Spinal cord (tissue), 10 donors: ENCODE results near the gene FIGNL2. TPM values are rescaled to one million over a fixed set of nuclear protein-coding genes. Genes with fewer than 3 reads are reported as not detected.

ENCODE experiments used
- DNase-seq, 6 donors: peaks; one replicate each; pipeline versions ENCODE4 v3.0.0 to v3.0.0-alpha.2; 2013 to 2015; ENCODE audit warnings: low spot score in 6 of 6, low read depth in 4 of 6
- H3K27ac ChIP-seq: one replicate; pipeline ENCODE4 v1.5.1; 2013; ENCODE audit warnings: low read depth, low read length, control low read depth
- H3K27me3 ChIP-seq: one replicate; pipeline ENCODE4 v1.6.1; 2013; ENCODE audit warnings: low read length; ENCODE audit not compliant: control insufficient read depth, insufficient read depth
- H3K36me3 ChIP-seq: one replicate; pipeline ENCODE4 v1.6.1; 2013; ENCODE audit warnings: low read length; ENCODE audit not compliant: control insufficient read depth, insufficient read depth
- H3K4me1 ChIP-seq: one replicate; pipeline ENCODE4 v1.6.1; 2013; ENCODE audit warnings: low read length; ENCODE audit not compliant: control insufficient read depth, insufficient read depth
- H3K4me3 ChIP-seq: one replicate; pipeline ENCODE4 v1.5.1; 2013; ENCODE audit warnings: low read depth, low read length, control low read depth
- H3K9me3 ChIP-seq: one replicate; pipeline ENCODE4 v1.6.1; 2013; ENCODE audit warnings: low read length; ENCODE audit not compliant: control insufficient read depth, insufficient read depth
- WGBS: methylation state at CpG from one replicate; pipeline ENCODE4 v1.1.5; 2013; ENCODE audit warnings: missing lambda C conversion rate; ENCODE audit not compliant: insufficient coverage; 5-methylcytosine and 5-hydroxymethylcytosine counted together
- polyA plus RNA-seq, 2 donors: library from polyadenylated mRNA; unstranded; fragments of 120-200 nt; gene quantifications; one replicate each; pipeline ENCODE4 v1.2.1, GENCODE V29; 2013; ENCODE audit not compliant: insufficient read length in 2 of 2
- total RNA-seq, 2 donors: library from RNA; depleted of rRNA in 1 of 2; stranded (reverse); fragments of 120-200 nt in 1 of 2; fragments of >200 nt in 1 of 2; gene quantifications; one replicate each; pipeline versions ENCODE4 v1.2.3 to v1.2.4, GENCODE V29; 2013 to 2014
- donor health status: healthy.

FIGNL2 gene
- total and polyA plus RNA-seq, 4 donors = 0.40 to 2.4 (median 1.7) TPM

- Histone ChIP-seq H3K9me3 (no peaks in the 10 kb centered on the region), H3K27me3 (no peaks in the 10 kb centered on the region), H3K27ac (no peak overlapping the region), H3K36me3 (peaks cover 12% of the 10 kb centered on the region), H3K4me3 (peak overlapping the region; percentile 29), H3K4me1 (peaks cover 33% of the 10 kb centered on the region)
- 13% methylated on average over 113 of the region's 113 CpGs for WGBS
- DNase-seq = peak in 4 of 6 donors; percentile 53 to 93 (median 76)
Observed at GRCh38 chr12:51820526-51821439, 27.7 kb downstream of the FIGNL2 start.

- peak overlapping the region; percentile 21 for H3K4me3 ChIP-seq
- no peaks in the 10 kb centered on the region for H3K9me3 ChIP-seq
- peaks cover 41% of the 10 kb centered on the region for H3K4me1 ChIP-seq
- H3K36me3 ChIP-seq = peaks cover 12% of the 10 kb centered on the region
- H3K27me3 ChIP-seq = peaks cover 2% of the 10 kb centered on the region
- H3K27ac ChIP-seq = no peak overlapping the region
- 9% methylated on average over 32 of the region's 32 CpGs for WGBS
- peak in 2 of 6 donors; percentile 70 for DNase-seq
Observed at GRCh38 chr12:51819736-51820525, 28.6 kb downstream of the FIGNL2 start.

GRCh38 chr12:51818566-51819300 lies 29.8 kb downstream of the FIGNL2 start:
- Histone ChIP-seq H3K4me1 (peaks cover 45% of the 10 kb centered on the region), H3K27me3 (peaks cover 2% of the 10 kb centered on the region), H3K27ac (no peak overlapping the region), H3K4me3 (no peak overlapping the region), H3K9me3 (no peaks in the 10 kb centered on the region), H3K36me3 (peaks cover 12% of the 10 kb centered on the region)
- peak in 1 of 6 donors; percentile 67 for DNase-seq
- 64% methylated on average over 3 of the region's 4 CpGs for WGBS

- WGBS = 78% methylated on average over 4 of the region's 5 CpGs
- Histone ChIP-seq H3K4me3 (no peak overlapping the region), H3K36me3 (peaks cover 12% of the 10 kb centered on the region), H3K4me1 (peaks cover 45% of the 10 kb centered on the region), H3K27me3 (peaks cover 2% of the 10 kb centered on the region), H3K27ac (no peak overlapping the region), H3K9me3 (no peaks in the 10 kb centered on the region)
- DNase-seq = no peak
Observed at GRCh38 chr12:51818086-51818485, 30.4 kb downstream of the FIGNL2 start.

- Histone ChIP-seq H3K27ac (no peak overlapping the region), H3K9me3 (no peaks in the 10 kb centered on the region), H3K27me3 (peaks cover 2% of the 10 kb centered on the region), H3K36me3 (peaks cover 14% of the 10 kb centered on the region), H3K4me1 (peaks cover 43% of the 10 kb centered on the region), H3K4me3 (no peak overlapping the region)
- 78% methylated on average over 4 of the region's 10 CpGs for WGBS
- peak in 1 of 6 donors; percentile 47 for DNase-seq
Observed at GRCh38 chr12:51817027-51817953, 31.2 kb downstream of the FIGNL2 start.

GRCh38 chr12:51815571-51815970 lies 32.9 kb downstream of the FIGNL2 start:
- H3K4me3 ChIP-seq = no peak overlapping the region
- no peaks in the 10 kb centered on the region for H3K9me3 ChIP-seq
- H3K36me3 ChIP-seq = peaks cover 5% of the 10 kb centered on the region
- H3K27me3 ChIP-seq = peaks cover 2% of the 10 kb centered on the region
- peaks cover 35% of the 10 kb centered on the region for H3K4me1 ChIP-seq
- WGBS = 51% methylated on average over 4 of the region's 6 CpGs
- no peak overlapping the region for H3K27ac ChIP-seq
- DNase-seq = no peak

GRCh38 chr12:51814311-51815088 lies 34.0 kb downstream of the FIGNL2 start:
- Histone ChIP-seq H3K36me3 (peaks cover 5% of the 10 kb centered on the region), H3K27me3 (peaks cover 2% of the 10 kb centered on the region), H3K27ac (no peak overlapping the region), H3K4me1 (peaks cover 26% of the 10 kb centered on the region), H3K9me3 (no peaks in the 10 kb centered on the region), H3K4me3 (peak overlapping the region; percentile 31)
- 3% methylated on average over 100 of the region's 100 CpGs for WGBS
- peak in 3 of 6 donors; percentile 24 to 80 (median 78) for DNase-seq

GRCh38 chr12:51813931-51814310 lies 34.6 kb downstream of the FIGNL2 start:
- peak overlapping the region; percentile 21 for H3K4me3 ChIP-seq
- H3K9me3 ChIP-seq = no peaks in the 10 kb centered on the region
- H3K4me1 ChIP-seq = peaks cover 20% of the 10 kb centered on the region
- peaks cover 2% of the 10 kb centered on the region for H3K27me3 ChIP-seq
- peaks cover 5% of the 10 kb centered on the region for H3K36me3 ChIP-seq
- 3% methylated on average over 33 of the region's 34 CpGs for WGBS
- H3K27ac ChIP-seq = no peak overlapping the region
- no peak for DNase-seq
